ENCODE data around the gene UGT1A7. TPM values are rescaled to one million over a fixed set of nuclear protein-coding genes. Genes with fewer than 3 reads are reported as not detected.

The UGT1A7 gene
- total RNA-seq, 1 donor from 2014 or later, result not detected

DNA sequence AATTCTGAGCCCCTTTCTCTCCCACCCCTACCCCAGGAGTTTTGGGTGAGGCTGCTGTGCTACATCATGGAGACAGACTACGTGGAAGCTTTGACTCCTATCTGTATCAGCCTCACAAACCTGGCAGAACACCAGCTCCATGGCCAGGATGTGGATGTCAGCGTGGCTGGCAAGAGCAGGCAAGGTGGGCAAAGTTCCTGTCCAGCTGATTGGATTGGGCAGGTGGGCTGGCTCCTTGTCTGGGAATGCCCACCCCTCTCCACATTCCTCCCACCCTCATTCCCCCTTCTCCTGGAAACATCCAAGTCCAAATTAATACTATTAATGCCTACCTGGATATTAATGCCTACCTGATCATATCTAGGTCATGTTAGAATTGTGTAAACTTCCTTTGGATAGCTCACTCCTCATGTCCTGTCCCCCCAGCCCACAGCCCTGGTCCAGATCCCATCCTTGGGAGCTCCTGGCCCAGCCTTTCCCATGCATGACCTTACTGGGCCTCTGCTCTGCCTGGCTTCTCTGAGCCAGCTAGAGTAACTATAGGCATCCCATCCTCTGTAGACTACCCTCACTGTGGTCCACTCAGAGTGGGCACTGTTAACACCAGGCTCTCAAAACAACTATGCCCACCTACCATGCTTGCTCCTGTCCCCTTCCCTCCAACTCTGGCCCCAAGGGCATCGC lies 120.6 kb downstream of the UGT1A7 start:
- no peaks in the 10 kb centered on the region for H3K27me3 Mint-ChIP-seq (ENCODE audit: low read depth)
- no peaks in the 10 kb centered on the region for H3K36me3 Mint-ChIP-seq (ENCODE audit: low read depth)
- no peak overlapping the region for H3K4me3 Mint-ChIP-seq (ENCODE audit: low read depth)
- H3K9me3 Mint-ChIP-seq, result no peaks in the 10 kb centered on the region
- H3K4me1 Mint-ChIP-seq (ENCODE audit: low read depth), result no peaks in the 10 kb centered on the region
- DNase-seq (ENCODE audit: low spot score), result no peak
- intact Hi-C loops (cut with micrococcal nuclease), result no loop called here
- no peak overlapping the region for H3K27ac Mint-ChIP-seq

DNA sequence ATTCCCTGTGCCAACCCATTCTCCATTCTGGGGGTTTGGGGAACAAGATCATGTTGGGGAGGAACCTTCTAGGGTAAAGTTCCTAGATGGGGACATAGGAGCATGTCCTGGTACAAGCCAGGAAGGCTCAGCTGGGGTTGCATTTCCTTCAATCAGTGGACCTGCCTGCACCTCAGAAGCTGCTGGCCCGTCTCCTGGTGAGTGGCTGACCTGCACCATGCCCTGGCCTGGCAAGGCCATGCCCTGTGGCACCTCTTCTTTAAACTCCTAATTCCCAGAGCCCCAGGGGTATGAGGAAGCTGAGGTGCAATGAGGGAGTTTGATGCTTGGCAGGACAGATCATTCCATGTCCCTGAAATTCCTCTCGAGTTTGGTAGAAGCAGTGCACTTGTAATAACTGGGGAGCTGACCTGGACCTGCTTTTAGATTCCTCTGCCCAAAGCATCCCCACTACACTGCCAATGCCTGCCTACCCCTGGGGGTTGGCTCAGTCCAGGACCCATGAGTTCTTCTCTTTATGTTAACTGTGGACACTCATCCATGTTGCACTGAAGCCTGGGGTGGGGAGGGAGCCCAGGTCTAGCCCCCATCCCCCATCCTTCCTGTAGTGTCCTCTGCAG lies 121.7 kb downstream of the UGT1A7 start:
- Mint-ChIP-seq H3K4me1 (ENCODE audit: low read depth) (no peaks in the 10 kb centered on the region), H3K4me3 (ENCODE audit: low read depth) (no peak overlapping the region), H3K27ac (no peak overlapping the region), H3K36me3 (ENCODE audit: low read depth) (no peaks in the 10 kb centered on the region), H3K9me3 (no peaks in the 10 kb centered on the region), H3K27me3 (ENCODE audit: low read depth) (no peaks in the 10 kb centered on the region)
- intact Hi-C loops (cut with micrococcal nuclease), result no loop called here
- no peak for DNase-seq (ENCODE audit: low spot score)

DNA sequence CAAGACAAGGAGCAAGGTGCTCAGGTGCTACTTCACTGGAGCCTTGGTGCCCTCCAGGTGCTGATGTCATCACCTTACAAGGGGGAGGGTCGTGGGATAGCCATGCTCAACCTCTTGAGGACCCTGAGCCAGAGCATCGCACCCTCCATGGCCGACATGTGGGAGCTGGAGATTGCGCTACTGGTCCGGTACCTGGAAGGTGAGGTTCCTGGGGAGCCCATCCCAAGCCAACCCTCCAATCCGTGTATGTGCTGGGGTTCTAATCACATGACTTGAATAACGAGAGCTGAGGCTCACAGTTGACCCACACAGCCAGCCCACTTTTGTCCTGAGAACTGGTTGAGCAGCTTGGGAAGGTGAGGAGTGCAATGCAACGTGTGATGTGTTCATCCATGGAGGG lies 122.3 kb downstream of the UGT1A7 start:
- Mint-ChIP-seq H3K4me1 (ENCODE audit: low read depth) (no peaks in the 10 kb centered on the region), H3K27me3 (ENCODE audit: low read depth) (no peaks in the 10 kb centered on the region), H3K27ac (no peak overlapping the region), H3K4me3 (ENCODE audit: low read depth) (no peak overlapping the region), H3K36me3 (ENCODE audit: low read depth) (no peaks in the 10 kb centered on the region), H3K9me3 (no peaks in the 10 kb centered on the region)
- intact Hi-C loops (cut with micrococcal nuclease), result no loop called here
- DNase-seq (ENCODE audit: low spot score), result no peak

DNA sequence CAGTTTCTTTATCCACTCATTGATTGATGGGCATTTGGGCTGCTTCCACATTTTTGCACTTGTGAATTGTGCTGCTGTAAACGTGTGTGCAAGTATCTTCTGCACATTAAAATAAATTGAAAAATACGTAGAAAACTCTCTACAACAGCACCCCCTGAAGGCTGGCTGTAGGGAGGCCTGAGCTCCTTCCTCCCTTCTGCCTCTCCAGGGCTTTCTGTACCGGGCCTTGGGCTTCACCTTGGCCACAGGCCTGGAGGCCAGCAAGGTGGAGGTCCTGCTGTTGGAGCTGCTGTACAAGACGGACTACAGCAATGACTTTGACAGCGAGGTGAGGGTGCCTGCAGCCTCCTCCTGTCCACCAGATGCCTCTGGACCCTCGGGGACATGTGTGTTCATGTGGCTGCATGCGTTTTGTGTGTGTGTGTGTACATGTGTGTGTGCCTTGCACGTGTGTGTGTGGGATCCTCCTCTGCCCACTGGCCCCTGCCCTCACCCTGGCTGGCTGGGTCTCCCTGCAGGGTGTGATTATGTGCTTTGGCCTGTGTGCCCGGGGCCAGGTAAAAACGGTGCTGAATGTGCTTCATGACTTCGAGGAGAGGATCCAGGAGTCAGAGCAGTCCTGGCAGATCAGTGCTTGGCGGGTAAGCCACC lies 125.6 kb downstream of the UGT1A7 start:
- Mint-ChIP-seq H3K27ac (no peak overlapping the region), H3K4me3 (ENCODE audit: low read depth) (no peak overlapping the region), H3K4me1 (ENCODE audit: low read depth) (no peaks in the 10 kb centered on the region), H3K36me3 (ENCODE audit: low read depth) (no peaks in the 10 kb centered on the region), H3K27me3 (ENCODE audit: low read depth) (peaks cover 5% of the 10 kb centered on the region), H3K9me3 (no peaks in the 10 kb centered on the region)
- DNase-seq (ENCODE audit: low spot score), result no peak
- intact Hi-C loops (cut with micrococcal nuclease), result no loop called here

DNA sequence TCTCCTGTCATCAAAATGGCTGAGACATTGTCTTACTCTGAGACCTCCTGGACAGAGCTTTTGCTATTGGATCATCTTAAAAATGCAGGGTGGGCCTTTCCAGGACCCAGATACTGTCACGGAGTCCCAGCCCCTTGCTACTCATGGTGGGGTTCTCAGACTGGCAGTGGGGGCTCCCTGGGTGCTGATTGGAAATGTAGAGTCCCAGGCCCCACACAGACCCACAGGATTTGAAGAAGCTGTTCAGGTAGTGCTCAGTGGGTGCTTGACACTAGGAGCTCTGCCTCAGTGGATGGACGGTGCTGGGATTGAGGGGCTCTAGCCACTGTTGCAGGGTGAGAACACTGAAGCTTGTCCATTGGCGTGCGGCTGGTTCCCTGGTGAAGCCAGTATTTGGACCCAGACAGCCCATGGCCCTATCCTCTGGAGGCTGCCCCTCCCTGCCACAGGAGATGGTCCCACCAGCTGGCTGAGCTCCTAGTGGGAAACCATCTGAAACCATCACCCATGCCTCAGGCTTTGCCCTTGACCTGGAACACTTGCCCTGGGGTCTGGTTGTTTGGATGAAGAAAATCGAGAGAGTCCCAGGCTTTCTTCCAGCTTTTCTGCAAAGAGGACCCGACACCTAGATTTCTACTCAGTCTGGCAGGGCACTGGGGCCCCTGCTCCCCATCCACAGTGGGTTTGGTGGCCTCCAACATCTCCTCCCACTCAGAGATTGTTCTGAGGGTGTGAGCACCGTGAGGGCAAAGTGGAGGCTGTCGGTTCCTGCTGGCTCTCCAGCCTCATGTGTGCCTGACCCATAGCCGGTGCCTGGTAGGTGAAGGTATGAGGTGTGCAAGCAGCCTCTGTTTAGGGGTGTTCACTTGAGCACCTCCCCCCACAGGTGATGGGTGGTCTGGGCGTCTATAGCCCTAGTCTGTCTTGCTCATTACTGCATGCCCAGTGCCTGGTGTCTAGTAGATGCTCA lies 126.5 kb downstream of the UGT1A7 start:
- no peak for DNase-seq (ENCODE audit: low spot score)
- H3K36me3 Mint-ChIP-seq (ENCODE audit: low read depth), result no peaks in the 10 kb centered on the region
- no peak overlapping the region for H3K27ac Mint-ChIP-seq
- peaks cover 5% of the 10 kb centered on the region for H3K27me3 Mint-ChIP-seq (ENCODE audit: low read depth)
- H3K9me3 Mint-ChIP-seq, result no peaks in the 10 kb centered on the region
- intact Hi-C loops (cut with micrococcal nuclease), result no loop called here
- no peaks in the 10 kb centered on the region for H3K4me1 Mint-ChIP-seq (ENCODE audit: low read depth)
- H3K4me3 Mint-ChIP-seq (ENCODE audit: low read depth), result no peak overlapping the region

DNA sequence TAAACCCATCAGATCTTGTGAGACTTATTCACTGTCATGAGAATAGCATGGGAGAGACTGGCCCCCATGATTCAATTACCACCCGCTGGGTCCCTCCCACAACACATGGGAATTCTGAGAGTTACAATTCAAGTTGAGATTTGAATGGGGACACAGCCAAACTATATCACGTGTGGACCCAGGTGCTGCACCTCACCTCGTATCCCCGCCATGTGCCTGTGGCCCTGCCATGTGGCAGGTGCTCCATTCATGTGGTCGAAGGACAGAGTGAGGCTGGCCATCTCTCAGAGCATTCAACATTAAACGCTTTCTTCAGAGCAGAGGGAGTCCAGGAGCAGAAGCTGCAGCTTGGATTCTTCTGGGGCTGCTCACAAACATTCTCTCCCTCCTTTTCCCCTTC lies 128.7 kb downstream of the UGT1A7 start:
- DNase-seq (ENCODE audit: low spot score), result no peak
- H3K27me3 Mint-ChIP-seq (ENCODE audit: low read depth), result peaks cover 14% of the 10 kb centered on the region
- intact Hi-C loops (cut with micrococcal nuclease), result no loop called here
- no peaks in the 10 kb centered on the region for H3K9me3 Mint-ChIP-seq
- no peaks in the 10 kb centered on the region for H3K4me1 Mint-ChIP-seq (ENCODE audit: low read depth)
- no peak overlapping the region for H3K4me3 Mint-ChIP-seq (ENCODE audit: low read depth)
- no peaks in the 10 kb centered on the region for H3K36me3 Mint-ChIP-seq (ENCODE audit: low read depth)
- no peak overlapping the region for H3K27ac Mint-ChIP-seq

DNA sequence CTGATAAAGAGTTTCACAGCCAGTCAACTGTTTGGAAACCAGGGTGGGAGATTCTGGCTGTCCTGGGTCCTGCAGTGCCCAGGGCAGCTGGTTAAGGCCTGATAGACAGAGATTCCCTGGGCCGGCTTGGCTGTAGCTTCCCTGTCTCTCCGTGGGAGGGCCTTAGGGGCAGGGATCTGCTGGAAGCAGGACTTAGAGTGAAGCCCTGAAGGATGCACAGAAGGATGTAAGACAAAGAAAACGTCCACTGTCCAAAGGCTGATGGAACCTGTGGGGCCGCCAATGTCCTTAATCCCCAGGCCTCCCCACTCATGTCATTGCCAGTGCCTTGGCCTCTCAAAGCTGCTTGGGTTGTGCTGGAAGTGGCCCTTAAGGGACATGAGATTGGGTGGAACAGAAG lies 129.4 kb downstream of the UGT1A7 start:
- Mint-ChIP-seq H3K4me1 (ENCODE audit: low read depth) (no peaks in the 10 kb centered on the region), H3K4me3 (ENCODE audit: low read depth) (no peak overlapping the region), H3K36me3 (ENCODE audit: low read depth) (no peaks in the 10 kb centered on the region), H3K9me3 (no peaks in the 10 kb centered on the region), H3K27me3 (ENCODE audit: low read depth) (peaks cover 16% of the 10 kb centered on the region), H3K27ac (no peak overlapping the region)
- intact Hi-C loops (cut with micrococcal nuclease), result no loop called here
- no peak for DNase-seq (ENCODE audit: low spot score)

DNA sequence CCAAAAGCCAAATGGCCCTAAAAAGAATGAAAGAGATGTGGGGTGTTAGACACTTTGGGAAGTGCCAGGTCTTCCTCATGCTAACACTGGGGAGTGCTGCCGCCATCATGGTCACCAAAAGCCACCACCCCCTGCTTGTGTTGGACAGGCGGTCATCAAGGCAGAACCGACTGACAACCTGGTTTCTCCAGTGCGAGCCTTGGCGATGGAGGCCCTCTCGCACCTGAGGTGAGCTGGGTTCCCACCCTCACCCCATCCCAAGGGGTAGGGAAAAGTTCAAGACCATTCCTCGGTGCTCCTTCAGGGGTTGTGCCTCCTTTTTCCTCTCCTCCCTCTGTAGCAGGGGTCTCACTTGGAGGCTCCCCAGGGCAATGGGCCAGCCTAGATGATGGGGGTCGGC lies 130.0 kb downstream of the UGT1A7 start:
- Mint-ChIP-seq H3K27ac (no peak overlapping the region), H3K36me3 (ENCODE audit: low read depth) (no peaks in the 10 kb centered on the region), H3K4me3 (ENCODE audit: low read depth) (no peak overlapping the region), H3K27me3 (ENCODE audit: low read depth) (peaks cover 16% of the 10 kb centered on the region), H3K9me3 (no peaks in the 10 kb centered on the region), H3K4me1 (ENCODE audit: low read depth) (no peaks in the 10 kb centered on the region)
- intact Hi-C loops (cut with micrococcal nuclease), result no loop called here
- DNase-seq (ENCODE audit: low spot score), result no peak

DNA sequence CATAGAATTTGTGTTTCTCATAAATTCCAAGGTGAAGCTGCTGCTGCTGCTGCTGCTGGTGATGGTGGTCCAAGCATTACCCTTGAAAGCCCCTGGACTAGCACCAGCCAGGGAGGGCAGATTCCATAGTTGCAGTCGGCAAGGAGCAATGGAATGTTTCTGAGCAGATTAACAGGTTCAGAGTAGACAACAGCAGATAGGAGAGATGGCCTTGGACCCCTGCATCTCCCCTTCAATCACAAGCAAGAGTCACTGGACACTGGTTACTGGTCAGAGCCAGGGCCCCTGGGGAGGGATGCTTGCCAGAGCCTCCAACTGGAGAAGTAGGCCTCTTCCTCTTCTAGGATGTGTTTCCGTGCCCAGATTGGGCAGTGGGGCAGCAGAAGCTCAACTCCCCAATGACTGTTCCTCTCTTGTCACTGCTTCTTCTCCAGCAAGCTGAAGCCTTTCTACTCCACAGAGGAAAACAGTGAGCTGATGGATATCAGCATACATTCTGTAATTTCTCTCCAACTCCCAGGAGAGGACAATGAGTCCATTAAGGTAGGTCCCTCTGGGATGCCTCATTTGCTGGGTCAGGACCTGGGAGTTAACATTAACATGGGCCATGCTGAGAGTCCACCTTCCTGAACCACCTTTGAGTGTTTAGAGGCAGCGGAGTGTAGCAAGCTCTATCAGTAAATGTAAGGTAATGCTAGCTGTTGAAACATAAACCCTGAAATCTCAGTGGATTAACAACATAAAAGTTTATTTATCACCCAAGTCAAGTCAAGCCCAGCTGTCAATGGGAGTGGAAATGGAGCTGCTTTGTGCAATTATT lies 131.7 kb downstream of the UGT1A7 start:
- Mint-ChIP-seq H3K9me3 (no peaks in the 10 kb centered on the region), H3K4me1 (ENCODE audit: low read depth) (no peaks in the 10 kb centered on the region), H3K27ac (no peak overlapping the region), H3K36me3 (ENCODE audit: low read depth) (no peaks in the 10 kb centered on the region), H3K27me3 (ENCODE audit: low read depth) (peaks cover 16% of the 10 kb centered on the region), H3K4me3 (ENCODE audit: low read depth) (no peak overlapping the region)
- intact Hi-C loops (cut with micrococcal nuclease), result no loop called here
- no peak for DNase-seq (ENCODE audit: low spot score)

DNA sequence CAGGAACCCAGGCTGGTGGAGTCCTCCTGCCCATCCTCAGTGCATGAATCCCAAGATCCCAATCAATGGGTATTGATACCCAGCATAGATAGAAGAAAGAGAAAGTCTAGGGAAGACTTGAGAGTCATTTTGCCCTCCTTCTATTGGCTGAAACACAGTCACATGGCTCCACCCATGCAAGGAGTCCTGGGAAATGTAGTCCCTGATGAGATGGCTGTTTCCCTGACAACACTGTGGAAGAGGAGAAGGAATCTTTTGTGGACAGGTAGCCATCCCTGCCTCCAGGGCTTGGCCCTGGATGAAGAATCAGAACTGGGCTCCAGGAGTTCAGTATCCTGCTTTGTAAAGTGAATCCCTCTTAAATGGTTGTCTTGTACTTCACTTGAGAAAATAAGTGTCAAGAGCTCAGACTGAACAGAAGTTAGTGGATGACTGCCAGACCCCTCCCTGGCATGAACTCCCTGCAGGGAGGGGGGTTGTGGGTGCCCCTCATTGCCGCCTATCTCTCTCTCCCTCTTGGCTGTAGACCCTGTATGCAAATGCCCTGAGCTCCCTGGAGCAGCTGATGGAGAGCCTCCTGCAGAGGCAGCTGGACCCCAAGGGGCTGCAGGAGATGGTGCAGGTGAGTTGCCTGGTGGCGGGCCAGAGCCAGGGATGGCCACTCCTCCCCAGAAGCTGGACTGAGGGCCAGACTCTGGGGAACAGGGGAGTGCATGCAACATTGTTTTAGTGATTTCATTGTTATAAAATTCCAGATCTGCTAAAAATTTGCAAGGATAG lies 132.5 kb downstream of the UGT1A7 start:
- Mint-ChIP-seq H3K36me3 (ENCODE audit: low read depth) (no peaks in the 10 kb centered on the region), H3K27me3 (ENCODE audit: low read depth) (peaks cover 16% of the 10 kb centered on the region), H3K27ac (no peak overlapping the region), H3K9me3 (no peaks in the 10 kb centered on the region), H3K4me3 (ENCODE audit: low read depth) (no peak overlapping the region), H3K4me1 (ENCODE audit: low read depth) (no peaks in the 10 kb centered on the region)
- DNase-seq (ENCODE audit: low spot score), result no peak
- intact Hi-C loops (cut with micrococcal nuclease), result no loop called here

DNA sequence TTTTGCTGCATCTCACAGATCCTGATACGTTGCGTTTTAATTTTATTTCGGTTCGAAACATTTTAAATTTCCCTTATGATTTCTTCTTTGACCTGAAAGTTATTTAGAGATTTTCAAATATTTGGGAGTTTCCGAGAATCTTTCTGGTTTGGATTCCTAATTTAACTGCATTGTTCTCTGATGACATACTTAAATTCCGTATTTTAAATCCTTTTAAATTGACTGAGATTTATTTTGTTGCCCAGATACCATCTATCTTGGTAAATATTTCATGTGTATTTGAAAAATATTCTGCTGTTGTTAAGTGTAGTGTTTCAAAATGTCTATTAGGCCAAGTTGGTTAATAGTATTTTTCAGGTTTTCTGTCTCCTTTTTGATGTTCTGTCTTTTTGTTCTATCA lies 134.2 kb downstream of the UGT1A7 start:
- Mint-ChIP-seq H3K27ac (no peak overlapping the region), H3K9me3 (no peaks in the 10 kb centered on the region), H3K27me3 (ENCODE audit: low read depth) (peaks cover 14% of the 10 kb centered on the region), H3K4me3 (ENCODE audit: low read depth) (no peak overlapping the region), H3K4me1 (ENCODE audit: low read depth) (no peaks in the 10 kb centered on the region), H3K36me3 (ENCODE audit: low read depth) (no peaks in the 10 kb centered on the region)
- intact Hi-C loops (cut with micrococcal nuclease), result no loop called here
- DNase-seq (ENCODE audit: low spot score), result no peak

Measured in activated T-helper 2 cell treated with anti-CD3 and anti-CD28 coated beads, Interferon-gamma antibody, Interleukin-2, Interleukin-4, amounts not matched to agents 10 μg/mL and 5 μg/mL and 100 μg/mL, durations not matched to agents 14 hours and 24 hours and 36 hours (primary cell).